ENCODE data around the gene NRSN2. TPM values are rescaled to one million over a fixed set of nuclear protein-coding genes. Genes with fewer than 3 reads are reported as not detected.
A peak's percentile ranks its signal among the peaks of the same experiment; 100 is the strongest.
"Not testable (repeated sequence)": the region's sequence is repeated elsewhere in the genome, so short reads cannot be mapped to it uniquely, and the experiment has no call there.

The NRSN2 gene
- total RNA-seq, 1 experiment from 2014 or later = 0.42 TPM

DNA sequence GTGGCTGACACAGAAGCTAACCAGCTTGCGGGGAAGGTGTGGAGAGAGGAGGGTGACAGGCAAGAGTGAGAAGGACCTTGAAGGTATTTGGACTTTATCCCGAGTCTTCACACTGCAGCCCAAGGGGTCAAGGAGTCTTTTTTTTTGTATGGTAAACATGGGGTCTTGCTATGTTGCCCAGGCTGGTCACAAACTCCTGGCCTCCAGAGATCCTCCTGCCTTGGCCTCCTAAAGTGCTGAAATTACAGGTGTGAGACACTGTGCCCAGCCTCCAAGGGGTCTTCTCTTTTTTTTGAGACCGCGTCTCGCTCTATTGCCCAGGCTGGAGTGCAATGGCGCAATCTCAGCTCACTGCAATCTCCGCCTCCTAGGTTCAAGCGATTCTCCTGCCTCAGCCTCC is 12.3 kb upstream of the NRSN2 start:
- BruUV-seq (replicated peaks) = no TSS peak
- no peak for TF ChIP-seq CTCF (IDR thresholded peaks at IDR 0.05; ENCODE audit: unreplicated experiment)
- intact Hi-C loops (cut with micrococcal nuclease; ENCODE audit: unreplicated experiment) = loop anchor here (5.0 kb wide), 1 partner anchor 127 kb away; no protein-coding TSS in a partner anchor
- no peak overlapping the region for H3K27ac Mint-ChIP-seq (ENCODE audit: unreplicated experiment)
- H3K4me1 Mint-ChIP-seq (ENCODE audit: low read depth, unreplicated experiment) = peaks cover 9% of the 10 kb centered on the region
- H3K9me3 Mint-ChIP-seq (ENCODE audit: low read depth, unreplicated experiment) = peaks cover 2% of the 10 kb centered on the region
- H3K4me3 Mint-ChIP-seq (ENCODE audit: low read depth, unreplicated experiment) = no peak overlapping the region
- H3K27me3 Mint-ChIP-seq (ENCODE audit: unreplicated experiment) = no peaks in the 10 kb centered on the region
- H3K36me3 Mint-ChIP-seq (ENCODE audit: insufficient read depth, unreplicated experiment) = peaks cover 4% of the 10 kb centered on the region
- DNase-seq = no peak
- CTCF ChIA-PET = no interaction called here

DNA sequence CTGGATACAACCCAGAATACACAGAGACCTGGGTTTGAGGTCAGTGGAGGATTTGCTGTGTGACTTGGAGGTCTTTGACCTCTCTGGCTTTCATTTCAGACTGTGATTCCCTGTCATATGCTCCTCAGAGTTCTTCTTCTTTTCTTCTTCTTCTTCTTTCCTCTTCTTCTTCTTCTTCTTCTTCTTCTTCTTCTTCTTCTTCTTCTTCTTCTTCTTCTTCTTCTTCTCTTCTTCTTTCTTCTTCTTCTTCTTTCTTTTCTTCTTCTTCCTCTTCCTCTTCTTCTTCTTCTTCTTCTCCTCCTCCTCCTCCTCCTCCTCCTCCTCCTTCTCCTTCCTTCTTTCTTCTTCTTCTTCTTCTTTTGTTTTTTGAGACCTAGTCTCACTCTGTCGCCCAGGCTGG is 10.9 kb upstream of the NRSN2 start:
- BruUV-seq (replicated peaks); H3K27ac Mint-ChIP-seq (ENCODE audit: unreplicated experiment); H3K4me1 Mint-ChIP-seq (ENCODE audit: low read depth, unreplicated experiment); intact Hi-C loops (cut with micrococcal nuclease; ENCODE audit: unreplicated experiment); H3K36me3 Mint-ChIP-seq (ENCODE audit: insufficient read depth, unreplicated experiment); H3K9me3 Mint-ChIP-seq (ENCODE audit: low read depth, unreplicated experiment); DNase-seq; H3K27me3 Mint-ChIP-seq (ENCODE audit: unreplicated experiment); H3K4me3 Mint-ChIP-seq (ENCODE audit: low read depth, unreplicated experiment); CTCF ChIA-PET: not testable (repeated sequence)

- H3K4me3 Mint-ChIP-seq (ENCODE audit: low read depth, unreplicated experiment) = no peak overlapping the region
- H3K27me3 Mint-ChIP-seq (ENCODE audit: unreplicated experiment) = no peaks in the 10 kb centered on the region
- peak; percentile 38 for DNase-seq
- no peak overlapping the region for H3K27ac Mint-ChIP-seq (ENCODE audit: unreplicated experiment)
- no peak for TF ChIP-seq CTCF (IDR thresholded peaks at IDR 0.05; ENCODE audit: unreplicated experiment)
- peaks cover 6% of the 10 kb centered on the region for H3K4me1 Mint-ChIP-seq (ENCODE audit: low read depth, unreplicated experiment)
- CTCF ChIA-PET = no interaction called here
- H3K9me3 Mint-ChIP-seq (ENCODE audit: low read depth, unreplicated experiment) = peaks cover 12% of the 10 kb centered on the region
- peaks cover 21% of the 10 kb centered on the region for H3K36me3 Mint-ChIP-seq (ENCODE audit: insufficient read depth, unreplicated experiment)
- no TSS peak for BruUV-seq (replicated peaks)
- intact Hi-C loops (cut with micrococcal nuclease; ENCODE audit: unreplicated experiment) = no loop called here
These were observed 5.2 kb upstream of the NRSN2 start for GRCh38 chr20:341682-342081.

GRCh38 chr20:343107-343506 is 3.8 kb upstream of the NRSN2 start:
- Mint-ChIP-seq H3K27me3 (ENCODE audit: unreplicated experiment) (no peaks in the 10 kb centered on the region), H3K36me3 (ENCODE audit: insufficient read depth, unreplicated experiment) (peaks cover 29% of the 10 kb centered on the region), H3K27ac (ENCODE audit: unreplicated experiment) (peak overlapping the region; percentile 32), H3K4me1 (ENCODE audit: low read depth, unreplicated experiment) (peaks cover 9% of the 10 kb centered on the region), H3K4me3 (ENCODE audit: low read depth, unreplicated experiment) (no peak overlapping the region), H3K9me3 (ENCODE audit: low read depth, unreplicated experiment) (peaks cover 10% of the 10 kb centered on the region)
- intact Hi-C loops (cut with micrococcal nuclease; ENCODE audit: unreplicated experiment) = no loop called here
- CTCF ChIA-PET = no interaction called here
- no peak for DNase-seq
- BruUV-seq (replicated peaks) = no TSS peak
- no peak for TF ChIP-seq CTCF (IDR thresholded peaks at IDR 0.05; ENCODE audit: unreplicated experiment)

DNA sequence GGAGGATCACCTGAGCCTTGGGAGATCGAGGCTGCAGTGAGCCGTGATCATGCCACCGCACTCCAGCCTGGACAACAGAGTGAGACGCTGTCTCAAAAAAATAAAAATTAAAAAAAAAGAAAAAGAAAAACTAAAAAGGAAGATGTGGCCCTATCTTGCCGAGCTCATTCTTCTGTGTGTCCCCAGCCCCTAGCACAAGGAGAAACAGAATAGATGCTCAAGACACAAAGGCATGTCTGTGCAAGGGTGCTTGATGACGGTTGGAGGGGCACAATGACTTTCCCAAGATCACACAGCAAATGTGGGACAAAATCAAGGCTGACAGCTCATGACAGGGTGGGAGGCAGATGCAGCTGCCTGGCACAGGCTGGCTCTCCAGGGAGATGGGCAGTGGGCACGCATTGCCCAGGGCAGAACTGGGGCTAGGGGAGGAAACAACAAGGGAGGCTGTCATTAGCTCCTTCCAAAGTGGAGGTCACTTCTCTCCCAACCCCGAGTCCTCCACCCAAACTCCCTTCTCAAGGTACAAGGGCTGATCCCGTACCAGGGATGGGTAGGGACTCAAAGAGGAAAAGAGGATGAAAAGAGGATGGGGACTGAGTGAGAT is 775 bp upstream of the NRSN2 start:
- TF ChIP-seq CTCF (IDR thresholded peaks at IDR 0.05; ENCODE audit: unreplicated experiment) = no peak
- TSS peak; percentile 25 for BruUV-seq (replicated peaks)
- DNase-seq = no peak
- peaks cover 8% of the 10 kb centered on the region for H3K9me3 Mint-ChIP-seq (ENCODE audit: low read depth, unreplicated experiment)
- CTCF ChIA-PET = interaction anchor here (1.4 kb wide), 1 partner anchor 8 kb away, joined by 3 read pairs; no protein-coding TSS in a partner anchor
- intact Hi-C loops (cut with micrococcal nuclease; ENCODE audit: unreplicated experiment) = no loop called here
- peak overlapping the region; percentile 30 for H3K27ac Mint-ChIP-seq (ENCODE audit: unreplicated experiment)
- H3K36me3 Mint-ChIP-seq (ENCODE audit: insufficient read depth, unreplicated experiment) = peaks cover 35% of the 10 kb centered on the region
- H3K27me3 Mint-ChIP-seq (ENCODE audit: unreplicated experiment) = no peaks in the 10 kb centered on the region
- peaks cover 17% of the 10 kb centered on the region for H3K4me1 Mint-ChIP-seq (ENCODE audit: low read depth, unreplicated experiment)
- H3K4me3 Mint-ChIP-seq (ENCODE audit: low read depth, unreplicated experiment) = peak overlapping the region; percentile 41

Measured in Calu3 (cell line).